H1 (cell line): ENCODE measurements around the gene GMPR. TPM values are rescaled to one million over a fixed set of nuclear protein-coding genes. Genes with fewer than 3 reads are reported as not detected.
"Not testable (repeated sequence)": the region's sequence is repeated elsewhere in the genome, so short reads cannot be mapped to it uniquely, and the experiment has no call there.

Experiments used
- CTCF ChIA-PET: fragments of 300-600 bp; sonication (Branson Sonifier 250); formaldehyde crosslinking; loops from one replicate; lab custom pipeline; 2021; ENCODE audit not compliant: partially characterized antibody; lab: Charles Lee
- POLR2A ChIA-PET: fragments of 300-600 bp; sonication (Branson Sonifier 250); formaldehyde crosslinking; loops from one replicate; lab custom pipeline; 2021; ENCODE audit warnings: inconsistent platforms; ENCODE audit not compliant: partially characterized antibody; lab: Charles Lee
- DNase-seq, 2 experiments: peaks; one replicate each; pipeline versions ENCODE4 v3.0.0 to v3.0.0-alpha.2; 2010 to 2022; ENCODE audit warnings: low spot score in 2 of 2, low read depth in 1 of 2, mixed read lengths in 1 of 2
- FAIRE-seq: peaks from 2 replicates; lab custom pipeline; 2011; peaks lifted over from hg19 to GRCh38; lab: Jason Lieb, UNC
- H2AFZ ChIP-seq: 2 replicates; pipeline ENCODE4 v1.8.1; 2012; ENCODE audit warnings: low read length, inconsistent platforms
- H2AK5ac ChIP-seq: 2 replicates; pipeline ENCODE4 v1.6.1; 2013; ENCODE audit warnings: low read depth, low read length
- H2BK120ac ChIP-seq: replicated peaks from 2 replicates; pipeline ENCODE3; 2013; ENCODE audit warnings: low read depth, low read length, inconsistent platforms
- H2BK12ac ChIP-seq: 2 replicates; pipeline ENCODE4 v1.6.1; 2013; ENCODE audit warnings: low read depth, low read length
- H2BK15ac ChIP-seq: 2 replicates; pipeline ENCODE4 v1.6.1; 2013; ENCODE audit warnings: low read length
- H2BK20ac ChIP-seq: 2 replicates; pipeline ENCODE4 v1.6.1; 2013; ENCODE audit warnings: low read length
- H2BK5ac ChIP-seq: 2 replicates; pipeline ENCODE4 v1.6.1; 2013; ENCODE audit warnings: low read depth, low read length
- H3K14ac ChIP-seq: 2 replicates; pipeline ENCODE4 v1.6.1; 2013; ENCODE audit warnings: inconsistent platforms; ENCODE audit not compliant: insufficient read length
- H3K18ac ChIP-seq: 2 replicates; pipeline ENCODE4 v1.6.1; 2013; ENCODE audit warnings: low read length; ENCODE audit errors: extremely low read depth
- H3K23ac ChIP-seq: 2 replicates; pipeline ENCODE4 v1.6.1; 2013; ENCODE audit warnings: inconsistent platforms; ENCODE audit not compliant: insufficient read length
- H3K23me2 ChIP-seq: 2 replicates; pipeline ENCODE4 v1.6.1; 2013; ENCODE audit warnings: low read depth, low read length
- H3K27ac ChIP-seq: 2 replicates; pipeline ENCODE4 v1.6.1; 2011; ENCODE audit warnings: low read depth, low read length, inconsistent platforms
- H3K27me3 ChIP-seq, 4 experiments: replicated peaks in 1 of 4; 1 replicate in 1 of 4; 2 replicates in 3 of 4; pipeline versions ENCODE4 v1.6.1 to v1.8.1; 2011 to 2013; ENCODE audit warnings: low read length in 3 of 4, mild to moderate bottlenecking in 3 of 4, inconsistent platforms in 2 of 4, mixed read lengths in 2 of 4, moderate library complexity in 1 of 4; ENCODE audit not compliant: control insufficient read depth in 3 of 4, insufficient read depth in 3 of 4; ENCODE audit errors: extremely low read depth in 1 of 4
- H3K36me3 ChIP-seq, 4 experiments: 2 replicates each; pipeline versions ENCODE4 v1.6.1 to v1.8.1; 2011 to 2013; ENCODE audit warnings: mild to moderate bottlenecking in 4 of 4, low read length in 3 of 4, moderate library complexity in 2 of 4, control low read depth in 1 of 4, inconsistent platforms in 1 of 4; ENCODE audit not compliant: insufficient read depth in 4 of 4, control insufficient read depth in 2 of 4
- H3K4ac ChIP-seq: replicated peaks from 2 replicates; pipeline ENCODE3; 2013; ENCODE audit warnings: low read length, low read depth, mixed read lengths, inconsistent platforms; ENCODE audit not compliant: insufficient read length
- H3K4me1 ChIP-seq, 4 experiments: replicated peaks in 1 of 4; 1 replicate in 1 of 4; 2 replicates in 3 of 4; pipeline versions ENCODE4 v1.6.1 to v1.8.1; 2011 to 2013; ENCODE audit warnings: low read length in 3 of 4, inconsistent platforms in 2 of 4, mixed read lengths in 1 of 4; ENCODE audit not compliant: insufficient read depth in 4 of 4, control insufficient read depth in 3 of 4
- H3K4me2 ChIP-seq, 2 experiments: 2 replicates each; pipeline versions ENCODE4 v1.6.1 to v1.8.1; 2011 to 2013; ENCODE audit warnings: low read depth in 2 of 2, low read length in 2 of 2, control low read depth in 1 of 2, inconsistent platforms in 1 of 2, mild to moderate bottlenecking in 1 of 2; ENCODE audit not compliant: insufficient read depth in 1 of 2
- H3K4me3 ChIP-seq, 4 experiments: fragments of 200-600, 300-600 bp in 1 of 4; sonication (generic), shearing (Covaris generic), sonication (Bioruptor Twin) in 1 of 4; 2 replicates each; pipeline versions ENCODE4 v1.5.1 to v1.8.1; 2011 to 2016; ENCODE audit warnings: low read length in 4 of 4, low read depth in 3 of 4, control low read depth in 2 of 4, inconsistent platforms in 2 of 4, mild to moderate bottlenecking in 2 of 4, mixed read lengths in 1 of 4, moderate library complexity in 1 of 4; ENCODE audit not compliant: insufficient read depth in 2 of 4; ENCODE audit errors: extremely low read depth in 1 of 4
- H3K56ac ChIP-seq: replicated peaks from 2 replicates; pipeline ENCODE3; 2013; ENCODE audit warnings: low read depth, mild to moderate bottlenecking, mixed read lengths, low read length, inconsistent platforms; ENCODE audit not compliant: insufficient read length
- H3K79me1 ChIP-seq: 2 replicates; pipeline ENCODE4 v1.6.1; 2013; ENCODE audit warnings: low read depth, low read length, control low read depth
- H3K79me2 ChIP-seq, 2 experiments: 2 replicates each; pipeline versions ENCODE4 v1.6.1 to v1.8.1; 2012 to 2013; ENCODE audit warnings: low read length in 2 of 2, mild to moderate bottlenecking in 2 of 2, inconsistent platforms in 1 of 2; ENCODE audit not compliant: insufficient read depth in 2 of 2, control insufficient read depth in 1 of 2
- H3K9ac ChIP-seq, 4 experiments: replicated peaks in 1 of 4; 1 replicate in 1 of 4; 2 replicates in 3 of 4; pipeline versions ENCODE4 v1.6.1 to v1.8.1; 2011 to 2013; ENCODE audit warnings: low read depth in 3 of 4, low read length in 3 of 4, control low read depth in 2 of 4, mild to moderate bottlenecking in 2 of 4, moderate library complexity in 2 of 4, inconsistent platforms in 1 of 4; ENCODE audit errors: extremely low read depth in 1 of 4
- H3K9me3 ChIP-seq, 2 experiments: 2 replicates each; pipeline versions ENCODE4 v1.6.1 to v1.8.1; 2012 to 2013; ENCODE audit warnings: mild to moderate bottlenecking in 2 of 2, moderate library complexity in 2 of 2, control low read depth in 1 of 2, inconsistent platforms in 1 of 2, low read depth in 1 of 2, low read length in 1 of 2, mixed read lengths in 1 of 2; ENCODE audit not compliant: insufficient read depth in 2 of 2
- H4K20me1 ChIP-seq, 2 experiments: replicated peaks in 1 of 2; 2 replicates each; pipeline versions ENCODE3 to v1.8.1; 2011 to 2013; ENCODE audit warnings: inconsistent platforms in 2 of 2, low read length in 2 of 2, mild to moderate bottlenecking in 1 of 2; ENCODE audit not compliant: insufficient read depth in 2 of 2, control insufficient read depth in 1 of 2
- H4K5ac ChIP-seq: 2 replicates; pipeline ENCODE4 v1.6.1; 2013; ENCODE audit warnings: low read length, low read depth, mixed read lengths, inconsistent platforms; ENCODE audit not compliant: insufficient read length
- H4K8ac ChIP-seq: 2 replicates; pipeline ENCODE4 v1.8.0; 2013; ENCODE audit warnings: mild to moderate bottlenecking, moderate library complexity, low read length, inconsistent platforms; ENCODE audit not compliant: insufficient read depth; ENCODE audit errors: extremely low read depth
- H4K91ac ChIP-seq: replicated peaks from 2 replicates; pipeline ENCODE3; 2013; ENCODE audit warnings: low read length, mixed read lengths, inconsistent platforms; ENCODE audit not compliant: insufficient read length
- KDM1A ChIP-seq: fragments of 200-600, 300-600 bp; sonication (generic); IDR thresholded peaks from 2 replicates; pipeline ENCODE4 v1.7.1; 2016; ENCODE audit warnings: mild to moderate bottlenecking, low read length, borderline replicate concordance
- whole genome bisulfite sequencing, 2 experiments: shearing (Covaris generic) in 1 of 2; methylation state at CpG; one replicate each; pipeline versions ENCODE4 v1.1.6 to v1.1.7; 2013 to 2015; ENCODE audit warnings: low lambda C conversion rate in 2 of 2, mixed read lengths in 2 of 2, inconsistent platforms in 1 of 2, low coverage in 1 of 2, missing lambda C conversion rate in 1 of 2; ENCODE audit not compliant: insufficient replicate concordance in 2 of 2, insufficient coverage in 1 of 2, insufficient read length in 1 of 2; ENCODE audit errors: extremely low coverage in 1 of 2, missing lambda C conversion rate in 1 of 2; 5-methylcytosine and 5-hydroxymethylcytosine counted together
- polyA plus RNA-seq, 7 experiments: library from polyadenylated mRNA; depleted of rRNA in 3 of 7; stranded (reverse) in 5 of 7; unstranded in 2 of 7; fragments of >200 nt in 5 of 7; fragments of 200-250 nt in 2 of 7; gene quantifications; 1 replicate in 5 of 7; 2 replicates in 1 of 7; 4 replicates in 1 of 7; pipeline versions ENCODE4 v1.2.1 to v1.2.3, GENCODE V29; 2011 to 2013; ENCODE audit warnings: missing spikeins in 2 of 7, mixed read lengths in 2 of 7
- total RNA-seq: library from RNA; stranded (reverse); fragmentation: NEBNext Ultra II Directional; extraction: Animal tissue kit (Norgen Biotek cat#: 25700); gene quantifications from 2 replicates; pipeline ENCODE4 v1.2.1, GENCODE V29; 2021

GMPR gene
- total and polyA plus RNA-seq, 2 of the 8 experiments (the other 6 are each of a cell fraction or from before 2014, with no cell fraction given), result 0.99 to 1.2 TPM

DNA sequence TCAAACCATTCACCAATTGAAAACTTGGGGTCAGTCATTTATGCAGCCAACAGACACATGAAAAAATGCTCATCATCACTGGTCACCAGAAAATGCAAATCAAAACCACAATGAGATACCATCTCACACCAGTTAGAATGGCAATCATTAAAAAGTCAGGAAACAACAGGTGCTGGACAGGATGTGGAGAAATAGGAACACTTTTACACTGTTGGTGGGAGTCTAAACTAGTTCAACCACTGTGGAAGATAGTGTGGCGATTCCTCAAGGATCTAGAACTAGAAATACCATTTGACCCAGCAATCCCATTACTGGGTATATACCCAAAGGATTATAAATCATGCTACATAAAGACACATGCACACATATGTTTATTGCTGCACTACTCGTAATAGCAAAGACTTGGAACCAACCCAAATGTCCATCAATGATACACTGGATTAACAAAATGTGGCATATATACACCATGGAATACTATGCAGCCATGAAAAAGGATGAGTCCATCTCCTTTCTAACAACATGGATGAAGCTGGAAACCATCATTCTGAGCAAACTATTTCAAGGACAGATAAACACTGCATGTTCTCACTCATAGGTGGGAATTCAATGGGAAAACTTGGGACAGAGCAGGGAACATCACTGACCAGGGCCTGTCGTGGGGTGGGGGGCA is 13.2 kb upstream of the GMPR start:
- H3K4me2 ChIP-seq, H2BK120ac ChIP-seq, H3K9me3 ChIP-seq, H2BK20ac ChIP-seq, H3K4ac ChIP-seq, POLR2A ChIA-PET, H2AK5ac ChIP-seq, H3K56ac ChIP-seq, H3K14ac ChIP-seq, H3K4me1 ChIP-seq, CTCF ChIA-PET, FAIRE-seq, H3K27ac ChIP-seq, H4K91ac ChIP-seq, H2AFZ ChIP-seq, H3K36me3 ChIP-seq, H3K23me2 ChIP-seq, H3K79me2 ChIP-seq, H3K18ac ChIP-seq, H2BK15ac ChIP-seq, H3K23ac ChIP-seq, H4K8ac ChIP-seq, H3K27me3 ChIP-seq, H3K79me1 ChIP-seq, DNase-seq, H2BK12ac ChIP-seq, H2BK5ac ChIP-seq, H3K4me3 ChIP-seq, H3K9ac ChIP-seq, H4K20me1 ChIP-seq, H4K5ac ChIP-seq: not testable (repeated sequence)
- peak; percentile 21; the same call in 1 of the 2 replicates for TF ChIP-seq KDM1A
- 98% methylated on average over 3 of the region's 3 CpGs; no CpG with 5 or more reads in 1 of the 2 experiments for WGBS, 2 experiments
